SK-N-SH treated with all-trans-retinoic acid at 6 μM for 48 hours (cell line): Measurements from ENCODE around the gene A1CF.

ENCODE experiments used
- ARNTL ChIP-seq: fragments of 450-650 bp; formaldehyde crosslinking; IDR thresholded peaks from 2 replicates; pipeline ENCODE4 v1.5.0; 2020; ENCODE audit warnings: low read depth, mild to moderate bottlenecking, moderate library complexity, borderline replicate concordance
- CREB5 ChIP-seq: fragments of 250-450 bp; sonication (Bioruptor Pico); IDR thresholded peaks from 2 replicates; pipeline ENCODE4 v1.5.1; 2020; ENCODE audit warnings: low read depth, mild to moderate bottlenecking, moderate library complexity
- PATZ1 ChIP-seq: fragments of 250-450 bp; sonication (Bioruptor Pico); IDR thresholded peaks from 2 replicates; pipeline ENCODE4 v1.8.0; 2020; ENCODE audit warnings: mild to moderate bottlenecking, moderate library complexity, borderline replicate concordance
- PPARA ChIP-seq: fragments of 250-450 bp; sonication (Bioruptor Pico); IDR thresholded peaks from 2 replicates; pipeline ENCODE4 v1.5.0; 2020; ENCODE audit warnings: mild to moderate bottlenecking, borderline replicate concordance
- TSHZ2 ChIP-seq: fragments of 250-450 bp; sonication (Bioruptor Pico); IDR thresholded peaks from 2 replicates; pipeline ENCODE4 v1.5.0; 2020; ENCODE audit warnings: mild to moderate bottlenecking, moderate library complexity
- ZFP3 ChIP-seq: fragments of 250-450 bp; sonication (Bioruptor Pico); IDR thresholded peaks from 2 replicates; pipeline ENCODE4 v1.5.0; 2020; ENCODE audit warnings: mild to moderate bottlenecking, moderate library complexity
- ZFP30 ChIP-seq: fragments of 450-650 bp; formaldehyde crosslinking; IDR thresholded peaks from 2 replicates; pipeline ENCODE4 v1.5.0; 2022; ENCODE audit warnings: mild to moderate bottlenecking, moderate library complexity
- ZNF8 ChIP-seq: fragments of 450-650 bp; formaldehyde crosslinking; IDR thresholded peaks from 2 replicates; pipeline ENCODE4 v1.5.0; 2020; ENCODE audit warnings: mild to moderate bottlenecking, moderate library complexity

- TF ChIP-seq ZFP3 (CRISPR knock-in tag) (no peak), PPARA (CRISPR knock-in tag) (no peak), CREB5 (CRISPR knock-in tag) (no peak), TSHZ2 (no peak), ZFP30 (no peak), ZNF8 (CRISPR knock-in tag) (no peak), PATZ1 (CRISPR knock-in tag) (no peak), ARNTL (CRISPR knock-in tag) (no peak)
Measured at GRCh38 chr10:50874723-50875122, 10.7 kb downstream of the A1CF start.
